NCI-H2227 (cell line): Measurements from ENCODE around the gene PARP16.
A peak's percentile ranks its signal among the peaks of the same experiment; 100 is the strongest.

Experiments used
- DNase-seq: peaks from one replicate; lab custom pipeline; 2025; ENCODE audit not compliant: unreplicated experiment; lab: John Stamatoyannopoulos, UW

The PARP16 gene

DNA sequence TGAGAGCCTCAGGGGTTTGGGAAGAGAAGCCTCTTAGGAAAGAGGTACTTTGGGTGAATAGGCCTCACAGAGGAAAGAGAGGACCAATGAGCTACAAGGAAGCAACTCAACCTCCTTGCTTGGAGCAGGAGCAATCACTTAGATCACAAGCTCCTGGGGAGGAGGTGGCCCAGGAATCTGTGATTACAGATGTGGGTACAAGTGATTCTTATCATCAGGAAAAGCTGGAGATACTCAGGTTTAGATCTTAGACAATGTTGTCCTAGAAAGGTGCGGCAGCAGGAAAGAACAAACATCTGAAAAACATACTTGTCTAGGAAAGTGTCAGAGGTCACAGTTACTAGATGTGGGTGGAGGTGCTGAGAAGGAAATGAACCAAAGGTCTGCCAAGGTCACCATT lies 8.2 kb downstream of the PARP16 start:
- no peak for DNase-seq

DNA sequence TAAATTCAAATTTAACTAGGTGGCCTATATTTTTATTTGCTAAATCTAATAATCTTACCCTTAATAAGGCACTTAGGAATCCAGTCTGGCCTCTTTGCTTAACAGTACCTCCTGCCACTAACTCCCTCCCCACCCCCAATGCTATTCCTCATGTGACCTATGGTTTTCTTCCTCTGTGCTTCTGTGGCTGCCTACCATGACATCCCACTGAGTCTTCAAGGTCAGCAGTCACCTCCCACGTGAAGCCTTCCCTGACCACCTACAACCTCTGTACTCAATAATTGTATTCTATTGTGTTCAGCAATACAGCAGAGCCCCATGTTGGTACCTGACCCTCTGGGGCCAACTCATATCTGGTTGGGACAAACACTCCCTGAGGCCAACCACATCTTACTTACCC lies 9.7 kb downstream of the PARP16 start:
- DNase-seq = no peak

DNA sequence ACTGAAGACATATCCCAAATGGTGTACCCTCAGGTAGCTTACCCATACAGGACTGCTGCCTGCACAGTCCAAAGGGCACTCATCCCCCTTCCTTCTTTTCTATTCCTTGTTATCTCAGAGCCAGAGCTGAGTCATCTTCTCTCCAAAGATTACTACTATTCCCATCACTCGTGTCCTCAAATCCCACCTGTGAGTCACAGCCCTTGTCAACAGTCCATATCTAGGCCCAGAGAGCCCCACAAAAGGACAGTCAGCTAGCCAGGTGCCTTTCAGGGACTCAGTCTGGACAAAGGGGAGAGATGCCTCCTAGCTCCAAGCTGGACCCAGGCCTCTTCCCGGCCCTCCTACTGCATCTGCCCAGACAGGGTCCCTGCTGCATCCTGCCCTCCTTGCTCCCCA lies 11.0 kb downstream of the PARP16 start:
- no peak for DNase-seq

DNA sequence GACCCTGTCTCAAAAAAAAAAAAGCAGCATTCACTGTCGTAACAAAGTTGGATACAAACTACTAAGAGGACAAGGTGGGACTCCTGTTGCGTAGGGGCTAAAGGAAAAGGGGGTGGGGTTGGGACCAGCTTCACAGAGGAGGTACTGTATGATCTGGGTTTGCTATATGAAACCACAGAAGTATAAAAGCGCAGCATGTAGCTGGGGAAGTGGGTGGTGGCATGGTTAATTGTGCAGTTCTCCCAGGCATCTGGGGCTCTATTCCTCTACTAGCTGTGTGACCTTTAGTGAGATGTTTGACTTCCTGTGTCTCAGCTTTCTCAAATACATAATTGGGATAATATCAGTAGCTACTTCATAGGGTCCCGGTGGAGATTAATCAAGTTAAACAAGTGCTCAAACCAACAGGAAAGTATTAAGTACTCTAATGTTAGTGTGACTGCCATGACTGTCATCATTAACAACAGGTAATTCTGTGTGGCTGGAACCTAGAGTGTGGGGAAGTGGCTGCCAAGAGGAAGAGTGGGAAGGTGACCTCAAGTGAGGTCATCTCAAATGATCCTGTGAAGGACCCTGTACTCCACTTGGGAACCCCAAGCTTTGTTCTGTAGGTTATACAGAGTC lies 11.5 kb downstream of the PARP16 start:
- no peak for DNase-seq

DNA sequence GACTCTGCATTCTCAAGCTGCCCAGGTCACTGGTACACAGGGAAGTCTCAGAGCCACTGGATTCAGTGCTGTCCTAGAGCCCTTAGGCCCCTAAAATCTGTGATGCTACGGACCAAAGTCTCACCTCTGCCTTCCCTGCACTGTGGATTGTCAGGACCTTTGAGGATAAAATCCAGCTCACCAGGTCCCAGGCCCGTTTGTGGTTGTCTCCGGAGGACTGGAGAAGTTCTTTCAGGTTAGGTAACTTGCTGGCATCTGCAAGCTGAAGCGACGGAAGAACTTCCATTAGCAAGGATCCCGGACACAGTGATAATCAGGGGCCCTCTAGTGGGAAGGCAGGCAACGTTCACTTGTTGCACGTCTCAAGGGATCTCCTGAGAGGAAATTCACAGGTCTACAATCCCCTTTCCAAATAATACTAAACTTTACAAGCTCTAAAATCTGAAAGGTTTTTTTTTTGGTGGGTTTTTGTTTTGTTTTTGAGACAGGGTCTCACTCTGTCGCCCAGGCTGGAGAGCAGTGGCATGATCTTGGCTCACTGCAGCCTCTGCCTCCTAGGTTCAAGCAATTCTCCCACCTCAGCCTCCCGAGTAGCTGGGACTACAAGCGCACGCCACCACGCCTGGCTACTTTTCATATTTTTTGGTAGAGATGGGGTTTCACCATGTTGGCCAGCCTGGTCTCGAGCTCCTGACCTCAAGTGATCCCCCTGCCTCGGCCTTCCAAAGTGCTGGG lies 15.7 kb downstream of the PARP16 start:
- peak; percentile 36 for DNase-seq

DNA sequence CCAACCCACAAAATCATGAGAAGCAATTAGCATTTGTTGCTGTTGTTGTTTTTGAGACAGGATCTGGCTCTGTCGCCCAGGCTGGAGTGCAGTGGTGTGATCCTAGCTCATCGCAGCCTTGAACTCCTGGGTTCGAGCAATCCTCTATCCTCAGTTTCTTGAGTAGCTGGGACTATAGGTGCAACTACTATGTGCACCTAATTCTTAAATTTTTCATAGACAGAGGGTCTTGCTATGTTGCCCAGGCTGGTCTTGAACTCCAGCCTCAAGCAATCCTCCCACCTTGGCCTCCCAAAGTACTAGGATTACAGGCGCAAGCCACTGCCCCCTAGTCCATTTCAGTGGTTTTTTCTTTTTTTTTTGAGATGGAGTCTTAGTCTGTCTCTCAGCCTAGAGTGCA lies 18.3 kb downstream of the PARP16 start:
- DNase-seq = no peak

DNA sequence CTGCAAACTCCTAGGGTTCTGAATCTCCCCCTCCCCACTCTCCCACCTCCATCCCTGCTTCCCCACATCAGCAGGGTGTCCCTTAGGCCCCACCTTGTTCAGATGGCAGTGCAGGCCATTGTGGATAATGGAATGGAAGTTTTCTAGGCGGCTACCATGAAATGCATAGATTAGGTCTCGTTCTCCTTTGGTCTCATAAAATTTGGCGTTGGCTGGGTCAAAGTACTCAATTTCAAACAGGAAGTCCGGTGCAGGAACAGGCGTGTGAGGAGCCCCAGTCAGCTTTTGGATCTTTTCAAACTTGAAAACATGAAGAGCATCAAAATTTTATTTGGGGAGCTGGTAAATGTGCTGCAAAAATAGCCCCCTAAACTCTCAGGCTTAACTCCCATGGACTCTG lies 20.2 kb downstream of the PARP16 start:
- no peak for DNase-seq

DNA sequence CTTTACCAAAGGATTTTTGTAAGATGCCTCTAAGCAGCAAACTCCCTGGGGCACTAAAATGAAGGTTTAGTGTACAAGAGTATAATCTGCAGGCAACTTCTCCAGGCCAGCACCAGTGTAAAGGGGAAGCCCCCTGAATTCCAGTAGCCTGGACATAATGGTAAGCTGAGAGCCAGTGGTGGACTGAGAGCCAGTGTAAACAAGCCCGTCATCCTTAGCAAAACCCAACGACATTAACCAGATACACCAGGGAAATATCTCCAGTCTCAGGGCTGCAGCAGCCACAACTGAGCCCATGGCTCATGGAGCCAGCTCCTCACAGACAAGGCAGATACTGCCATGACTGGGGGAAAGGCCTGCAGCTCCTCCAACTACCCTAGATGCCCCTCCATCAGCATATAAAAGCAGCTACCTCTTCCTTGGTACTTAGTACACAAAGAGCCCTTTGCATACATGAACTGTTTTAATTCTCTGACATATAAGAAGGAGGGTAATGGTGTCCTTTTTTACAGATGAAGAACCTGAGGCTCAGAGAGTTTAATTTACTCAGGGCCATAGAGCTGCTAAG lies 21.7 kb downstream of the PARP16 start:
- no peak for DNase-seq

DNA sequence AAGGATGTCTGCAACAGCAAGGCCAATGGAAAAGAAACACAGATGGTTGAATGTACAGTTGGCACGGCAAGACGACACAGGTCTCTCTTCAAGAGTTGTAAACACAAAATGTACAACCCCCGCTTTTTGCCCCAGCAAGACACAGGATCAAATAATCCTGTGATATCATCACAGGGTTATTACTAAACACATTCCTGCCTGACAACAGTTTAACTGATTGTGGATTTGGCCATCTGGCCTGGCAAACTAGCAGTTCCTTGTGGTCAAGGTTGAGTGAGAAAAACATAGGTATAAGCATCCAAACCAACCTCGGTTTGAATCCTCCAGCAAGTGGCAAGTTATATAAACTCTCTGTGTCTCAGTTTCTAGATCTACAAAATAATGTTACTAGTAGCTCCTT lies 23.4 kb downstream of the PARP16 start:
- DNase-seq = no peak

DNA sequence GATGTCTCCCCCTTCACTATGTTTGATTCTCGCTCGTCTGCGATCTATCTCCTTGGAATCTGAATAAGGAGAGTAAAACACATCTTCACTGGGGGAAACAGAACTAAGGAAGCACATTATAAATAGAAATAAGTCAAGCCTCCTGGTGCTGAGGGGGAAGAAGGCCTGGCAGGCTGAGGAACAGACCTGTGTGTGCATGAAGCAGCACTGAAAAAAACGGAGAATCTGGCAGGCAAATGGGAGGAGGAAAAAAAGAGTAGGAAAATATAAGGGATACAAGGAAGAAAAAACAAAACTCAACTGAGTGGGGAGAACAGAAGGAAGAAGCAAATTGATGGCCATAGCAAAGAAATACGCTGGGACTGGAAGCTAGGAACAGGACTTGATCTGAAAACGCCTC lies 25.7 kb downstream of the PARP16 start:
- DNase-seq = no peak

DNA sequence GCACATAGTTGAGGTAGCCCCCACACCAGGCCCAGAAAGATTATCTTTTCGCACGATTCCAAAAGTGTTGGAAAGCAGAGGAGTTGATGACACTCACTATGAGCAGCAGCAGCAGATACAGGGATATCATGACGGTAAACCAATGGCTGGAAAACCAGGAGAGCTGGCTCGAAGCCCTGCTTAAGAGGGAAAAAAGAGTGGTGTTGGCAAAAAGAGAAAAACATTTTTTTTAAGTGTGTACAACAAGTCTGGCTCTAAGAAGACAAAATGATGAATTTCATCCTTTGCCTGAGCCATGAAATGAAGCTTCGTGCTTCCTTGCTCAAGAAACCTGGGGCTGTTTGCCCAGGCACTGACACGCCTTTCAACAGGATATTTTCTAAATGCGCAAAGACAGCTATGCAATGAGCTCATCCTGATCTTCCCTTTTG lies 27.3 kb downstream of the PARP16 start:
- no peak for DNase-seq

DNA sequence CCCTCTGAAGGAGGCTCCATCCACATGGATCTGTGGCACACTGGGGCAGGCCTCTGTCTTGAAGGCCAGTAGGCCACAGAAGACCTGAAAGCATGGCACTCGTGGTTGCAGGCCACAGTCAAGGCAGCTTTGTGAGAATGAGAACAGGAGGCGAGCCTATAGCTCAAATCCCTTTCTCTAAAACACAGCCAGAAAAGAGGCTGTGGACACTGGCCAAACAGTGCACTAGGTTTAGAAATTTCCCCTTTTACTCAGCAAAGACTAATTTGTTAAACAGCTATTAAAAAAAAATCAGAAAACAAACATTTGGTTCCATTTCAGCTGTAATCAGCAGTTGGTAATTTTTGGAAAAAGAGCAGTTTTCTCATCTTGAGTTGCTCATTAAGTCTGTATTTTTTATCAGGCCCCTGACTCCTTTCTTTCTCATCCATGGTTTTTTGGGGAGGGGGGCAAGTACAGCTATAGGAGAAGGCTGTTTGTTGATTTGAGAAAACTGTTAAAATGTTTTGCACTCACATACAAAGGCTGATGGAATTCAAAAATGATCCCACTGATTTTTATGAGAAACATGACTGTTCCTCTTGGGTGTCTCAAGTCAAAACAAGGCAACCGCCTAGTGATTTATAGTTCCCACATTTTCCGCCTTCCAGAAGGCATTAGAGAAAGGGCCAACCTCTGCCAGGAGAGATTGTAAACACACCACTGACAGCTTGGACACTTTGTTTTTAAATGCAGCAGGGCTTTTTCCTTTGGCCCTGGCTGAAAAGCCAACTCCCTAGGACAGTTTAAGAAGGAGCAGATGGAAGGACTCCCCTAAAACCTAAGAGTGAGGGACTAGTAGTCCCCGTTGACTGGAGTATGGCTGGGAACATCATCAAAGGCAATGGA lies 28.1 kb downstream of the PARP16 start:
- no peak for DNase-seq

DNA sequence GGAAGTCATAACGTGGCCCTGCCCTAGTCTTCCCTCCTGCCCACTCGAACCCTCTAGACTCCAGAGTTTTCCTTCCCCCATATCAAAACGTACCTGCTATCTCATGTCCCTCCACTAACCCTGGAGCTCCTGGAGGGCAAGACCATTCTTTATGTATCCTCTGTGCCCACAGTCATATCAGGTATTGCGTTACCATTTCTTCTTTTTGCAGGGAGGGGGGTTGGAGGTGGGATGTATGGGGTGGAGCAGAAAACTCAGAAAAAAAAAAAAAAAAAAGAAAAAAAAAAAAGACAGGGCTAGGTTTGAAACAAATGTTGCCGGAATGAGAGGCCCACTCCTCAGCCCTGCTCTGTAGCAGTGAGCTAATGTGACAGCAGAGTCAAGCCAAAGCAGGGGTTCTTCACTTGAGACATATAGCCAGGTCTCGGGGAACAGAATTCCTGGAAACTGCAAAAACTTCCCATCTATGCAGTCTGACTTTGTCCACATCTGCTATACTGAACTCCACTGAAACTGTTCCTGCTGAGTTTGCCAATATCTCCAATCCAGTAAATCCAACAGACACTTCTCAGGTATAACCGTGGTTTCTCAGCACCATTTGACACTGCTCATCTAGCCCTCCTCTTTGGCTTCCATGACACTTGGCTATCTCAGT lies 31.1 kb downstream of the PARP16 start:
- no peak for DNase-seq

DNA sequence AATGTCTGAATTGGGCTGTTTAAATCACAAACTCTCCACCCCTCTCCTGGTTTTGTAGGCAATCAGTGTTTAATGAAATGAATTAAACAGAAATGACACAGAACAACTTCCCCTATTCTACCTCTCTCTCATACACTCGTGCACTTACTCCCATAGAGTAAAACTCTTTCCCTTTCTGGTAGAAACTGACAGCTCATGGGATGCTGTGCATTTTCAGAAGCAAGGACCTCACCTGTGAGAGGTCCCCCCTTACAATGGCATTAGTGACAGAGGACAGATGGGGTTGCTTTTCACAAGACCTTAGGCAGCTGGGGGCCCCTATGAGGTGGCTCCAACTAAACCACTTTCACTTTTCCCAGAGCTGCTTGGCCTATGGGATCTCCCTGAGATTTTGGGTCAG lies 31.9 kb downstream of the PARP16 start:
- no peak for DNase-seq

DNA sequence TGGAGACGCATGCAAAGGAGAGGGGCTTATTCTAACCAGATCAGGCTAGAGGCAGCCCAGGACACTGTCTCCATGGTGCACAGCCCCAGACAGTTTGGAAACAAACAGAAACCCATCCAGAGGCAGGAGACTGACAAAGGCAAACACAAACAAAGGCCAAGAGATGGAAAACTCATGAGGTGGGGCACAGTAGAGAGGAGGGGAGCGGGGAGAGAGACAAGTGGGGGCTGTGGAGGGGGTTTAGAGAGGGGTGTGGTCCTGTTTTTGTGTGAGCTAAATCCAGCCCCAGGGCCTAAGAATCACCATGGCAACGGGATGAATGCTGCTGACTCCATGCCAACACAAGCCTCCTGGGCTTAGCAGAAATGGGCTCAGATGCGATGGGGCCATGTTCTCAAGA lies 32.3 kb downstream of the PARP16 start:
- DNase-seq = no peak

DNA sequence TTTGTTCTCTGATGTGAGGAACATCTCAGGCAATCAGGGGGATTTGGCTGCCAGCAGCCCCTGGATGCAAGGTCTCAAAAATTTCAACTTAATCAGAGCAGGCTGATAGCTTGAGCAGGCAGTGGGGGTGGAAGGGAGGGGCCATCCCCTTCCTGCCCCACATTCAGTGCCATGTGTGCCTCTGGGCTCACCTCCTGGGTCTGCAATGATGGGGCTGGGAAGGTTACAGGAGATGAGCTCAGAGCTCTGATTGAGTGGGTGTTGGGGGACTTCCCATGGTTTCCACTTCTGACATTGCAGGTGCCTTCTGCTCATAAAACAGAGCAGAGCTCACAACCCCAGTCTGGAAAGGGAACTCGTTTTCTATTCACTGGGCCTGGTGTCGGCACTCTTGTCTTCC lies 37.0 kb downstream of the PARP16 start:
- no peak for DNase-seq

DNA sequence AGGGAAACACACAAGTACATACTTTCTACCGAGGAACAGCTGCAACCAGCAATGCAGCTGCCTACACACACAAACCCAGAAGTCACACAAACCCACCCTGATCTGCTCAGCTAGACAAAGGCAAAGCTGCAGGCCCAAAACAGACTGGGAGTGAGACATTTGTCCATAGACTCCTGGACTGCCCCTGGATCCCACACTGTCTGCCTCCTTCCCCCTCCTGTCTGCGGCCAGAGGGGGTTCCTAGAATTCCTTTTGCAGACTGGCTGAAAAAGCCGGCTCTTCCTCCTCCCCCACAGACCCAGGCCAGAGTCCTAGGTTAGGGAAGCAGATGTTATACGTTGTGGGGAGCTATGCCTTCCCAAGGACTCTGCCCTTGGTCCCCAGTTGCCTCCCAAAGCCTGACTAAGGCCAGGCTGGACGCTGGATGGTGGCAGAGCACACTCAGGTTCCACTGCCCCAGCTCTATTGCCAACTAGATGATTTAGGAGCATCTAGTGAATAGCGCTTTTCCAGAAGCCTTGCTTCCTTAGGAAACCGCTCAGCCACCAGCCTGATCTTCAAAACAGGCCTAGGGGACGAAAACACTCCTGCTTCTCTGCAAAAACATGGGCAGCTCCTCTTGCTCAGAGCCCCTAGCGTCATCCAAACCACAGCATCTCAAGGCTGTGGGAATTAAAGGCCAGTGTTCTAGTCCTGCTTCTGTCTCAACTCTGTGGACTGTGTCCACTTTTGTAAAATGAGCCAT lies 38.0 kb downstream of the PARP16 start:
- no peak for DNase-seq

DNA sequence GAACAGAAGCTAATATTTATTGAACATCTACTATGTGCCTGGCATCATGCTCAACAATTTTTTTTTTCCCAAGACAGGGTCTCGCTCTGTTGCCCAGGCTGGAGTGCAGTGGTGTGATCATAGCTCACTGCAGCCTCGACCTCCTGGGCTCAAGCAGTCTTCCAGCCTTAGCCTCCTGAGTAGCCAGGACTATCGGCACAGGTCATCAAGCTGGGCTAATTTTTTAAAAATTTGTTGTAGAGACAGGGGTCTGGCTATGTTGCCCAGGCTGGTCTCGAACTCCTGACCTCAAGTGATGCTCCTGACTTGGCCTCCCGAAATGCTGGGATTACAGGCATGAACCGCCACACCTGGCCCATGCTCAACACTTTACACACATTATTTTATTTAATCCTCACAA lies 39.7 kb downstream of the PARP16 start:
- DNase-seq = no peak

DNA sequence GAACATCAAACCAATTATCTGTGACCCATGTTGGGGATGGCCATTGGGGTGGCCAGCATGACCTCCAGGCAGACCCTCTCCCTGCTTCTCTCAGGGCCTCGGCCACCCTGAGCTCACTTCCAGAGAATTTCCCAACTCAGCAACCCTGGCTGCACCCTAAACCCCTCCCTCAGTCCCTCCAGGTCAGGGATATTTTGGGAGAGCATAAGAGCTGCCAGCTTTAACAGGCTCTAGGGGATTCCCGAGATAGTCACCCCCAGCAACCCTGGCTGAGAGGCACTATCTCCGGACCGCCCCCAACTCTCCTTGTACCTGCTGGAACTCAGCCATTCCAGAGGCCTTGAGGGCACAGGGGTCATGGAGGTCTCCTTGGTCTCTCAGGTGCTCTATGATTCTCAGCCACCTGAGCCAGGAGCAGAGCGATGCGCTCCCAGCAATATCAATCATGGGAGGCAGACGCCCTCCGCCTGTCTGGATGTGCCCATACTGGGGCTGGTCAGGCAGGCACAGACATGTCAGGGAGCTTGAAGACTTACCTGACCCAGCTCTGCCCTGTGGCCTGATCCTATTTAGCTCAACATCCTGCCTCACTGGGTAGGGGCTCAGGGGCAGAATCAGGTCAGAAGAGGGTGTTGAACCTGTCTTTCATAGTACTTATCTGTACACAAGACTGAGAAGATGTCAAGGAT lies 40.5 kb downstream of the PARP16 start:
- no peak for DNase-seq
